A549 treated with Mapracorat at 1 μM for 4 hours (cell line): ENCODE measurements around the gene DET1. TPM values are rescaled to one million over a fixed set of nuclear protein-coding genes. Genes with fewer than 3 reads are reported as not detected.

Experiments
- total RNA-seq: library from RNA; stranded (reverse); fragments of 200-300 nt; extraction: Qiagen RNA extraction; gene quantifications from 5 replicates; pipeline ENCODE4 v1.2.3, GENCODE V29; 2022

DET1 gene
- 4.5 to 7.1 TPM (median 5.7 TPM) in 5 replicates for total RNA-seq

GRCh38 chr15:88546248-88547129 lies at the start of gene DET1:
Gene DET1, minus strand, starts transcription at chr15:88546681. Its CDS starts 14,976 bp downstream, at chr15:88531705.

DNA sequence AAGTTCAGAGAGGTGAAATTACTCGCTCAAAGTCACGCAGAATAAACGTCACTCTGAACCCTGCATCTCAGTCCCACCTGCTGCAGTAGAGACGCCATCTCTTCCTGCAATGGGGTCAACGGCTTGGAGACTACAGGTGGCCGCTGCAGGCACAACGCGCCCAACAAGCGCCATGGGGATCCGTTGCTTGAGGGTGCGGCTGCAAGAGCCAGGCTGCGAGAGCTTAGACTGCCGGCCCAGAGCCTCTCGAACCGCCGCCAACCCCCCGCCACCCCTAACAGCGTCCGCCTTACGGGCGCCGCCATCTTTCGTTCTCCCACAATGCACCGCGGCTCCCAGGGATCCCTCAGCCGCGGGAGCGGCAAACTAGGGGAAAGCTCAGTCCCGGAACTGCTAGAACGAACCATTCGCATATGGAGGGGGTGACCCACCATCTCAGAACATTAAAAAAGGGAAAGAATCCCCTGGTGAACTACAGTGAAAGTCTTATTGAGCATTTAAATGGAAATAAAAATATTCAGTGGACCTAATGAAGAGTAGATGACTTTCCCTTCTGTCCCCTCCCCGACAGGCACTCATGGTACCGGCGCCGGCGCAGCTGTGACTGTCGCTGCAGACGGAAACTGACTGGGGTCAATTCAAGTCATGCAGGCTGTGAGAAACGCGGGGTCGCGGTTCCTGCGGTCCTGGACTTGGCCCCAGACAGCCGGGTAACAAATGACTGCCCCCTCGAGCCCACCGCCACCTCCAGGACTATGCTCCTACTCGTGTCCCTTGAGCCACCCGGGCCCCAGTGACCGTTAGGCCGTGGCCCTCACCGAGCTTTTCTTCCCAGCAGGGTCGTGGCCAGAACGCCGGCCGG lies 79.2 kb downstream of the DET1 start, which contains the start of the genes MRPL46 and MRPS11:
Gene MRPL46, minus strand, starts transcription at position 316 of the 862 bp plus-strand sequence. Its CDS starts 11 bp downstream, at position 305.
Gene MRPS11, plus strand, starts transcription at position 636 of the 862 bp plus-strand sequence. Its CDS starts 10 bp downstream, at position 646.

Other genes starting within 250 kb of the DET1 start
- gene MRPL46, start 79.3 kb downstream of the DET1 start, total RNA-seq, result 52.0 to 65.8 TPM (median 57.0 TPM) in 5 replicates
- gene MRPS11, start 79.0 kb downstream of the DET1 start, total RNA-seq, result 104 to 119 TPM (median 111 TPM) in 5 replicates
- 73.3 to 92.4 TPM (median 86.6 TPM) in 5 replicates for gene AEN, start 74.7 kb upstream of the DET1 start, total RNA-seq
- gene ISG20, start 92.3 kb upstream of the DET1 start, total RNA-seq, result 32.2 to 42.8 TPM (median 42.0 TPM) in 5 replicates